Lower leg skin (tissue), 3 donors: Measurements from ENCODE around the gene SH2D3A.

Source experiments
- CTCF ChIP-seq, 3 donors: fragments of 450-650 bp; IDR thresholded peaks; one replicate each; pipeline ENCODE4 v1.5.1; 2016; ENCODE audit warnings: antibody characterized with exemption in 3 of 3, mild to moderate bottlenecking in 3 of 3, moderate library complexity in 2 of 3
- POLR2A ChIP-seq, 2 donors: fragments of 450-650 bp; IDR thresholded peaks; one replicate each; pipeline ENCODE4 v1.6.1; 2016 to 2017; ENCODE audit warnings: antibody characterized with exemption in 2 of 2, mild to moderate bottlenecking in 1 of 2, moderate library complexity in 1 of 2

- TF ChIP-seq CTCF (IDR thresholded peaks at IDR 0.05) (no peak), POLR2A (IDR thresholded peaks at IDR 0.05) (no peak)
Observed at GRCh38 chr19:6708346-6708745, 58.9 kb downstream of the SH2D3A start.
